Measurements from ENCODE around the gene MYO1D.

DNA sequence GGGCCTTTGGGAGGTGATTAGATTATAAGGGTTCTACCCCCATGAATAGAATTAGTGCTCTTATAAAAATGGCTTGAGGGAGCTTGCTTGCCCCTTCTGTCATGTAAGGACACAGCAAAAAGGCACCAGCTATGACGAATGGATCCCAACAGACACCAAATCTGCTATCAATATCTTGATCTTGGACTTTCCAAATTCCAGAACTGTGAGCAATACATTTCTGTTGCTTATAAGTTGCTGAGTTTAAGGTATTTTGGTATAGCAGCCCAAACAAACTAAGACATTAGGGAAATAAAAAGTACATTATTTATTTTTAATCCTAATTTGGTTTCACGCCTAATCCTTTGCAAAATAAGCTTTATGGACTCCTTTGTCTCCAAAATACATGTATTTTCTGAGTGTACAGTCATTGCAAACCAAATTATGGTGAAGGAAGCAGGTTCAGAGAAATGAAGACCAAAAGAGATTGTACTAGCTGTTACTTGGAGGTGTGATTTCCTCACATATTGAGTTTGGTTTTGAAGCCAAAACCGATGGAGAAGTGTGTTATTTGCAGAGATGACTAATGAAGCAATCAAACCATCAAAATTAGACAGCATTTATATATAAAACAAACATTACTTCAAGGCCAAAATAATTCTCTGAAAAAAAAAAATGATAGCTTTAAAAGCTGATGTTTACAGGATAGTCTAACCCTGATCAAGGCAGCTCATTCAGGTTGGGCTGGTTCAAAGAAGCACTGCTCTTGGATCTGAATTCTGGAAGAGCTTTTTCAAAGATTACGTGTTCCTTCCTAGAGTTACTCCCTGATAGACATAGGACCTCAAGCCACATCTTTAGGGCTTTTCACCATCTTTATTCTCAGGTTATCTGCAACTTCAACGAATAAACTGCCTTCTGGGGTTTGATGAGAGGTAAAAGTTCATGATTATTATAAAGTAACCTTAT lies 71.6 kb downstream of the MYO1D start:
- TF ChIP-seq CTCF (IDR thresholded peaks at IDR 0.05) (no peak), POLR2A (IDR thresholded peaks at IDR 0.05) (no peak), EP300 (IDR thresholded peaks at IDR 0.05) (no peak), POLR2AphosphoS5 (IDR thresholded peaks at IDR 0.05) (no peak)
